ENCODE measurements around the gene NDUFS2. TPM values are rescaled to one million over a fixed set of nuclear protein-coding genes. Genes with fewer than 3 reads are reported as not detected.

Gene NDUFS2
- total and polyA plus RNA-seq, 9 of the 15 experiments (the other 6 are each of a cell fraction or from before 2014, with no cell fraction given): 70.0 to 176 (median 141) TPM

DNA sequence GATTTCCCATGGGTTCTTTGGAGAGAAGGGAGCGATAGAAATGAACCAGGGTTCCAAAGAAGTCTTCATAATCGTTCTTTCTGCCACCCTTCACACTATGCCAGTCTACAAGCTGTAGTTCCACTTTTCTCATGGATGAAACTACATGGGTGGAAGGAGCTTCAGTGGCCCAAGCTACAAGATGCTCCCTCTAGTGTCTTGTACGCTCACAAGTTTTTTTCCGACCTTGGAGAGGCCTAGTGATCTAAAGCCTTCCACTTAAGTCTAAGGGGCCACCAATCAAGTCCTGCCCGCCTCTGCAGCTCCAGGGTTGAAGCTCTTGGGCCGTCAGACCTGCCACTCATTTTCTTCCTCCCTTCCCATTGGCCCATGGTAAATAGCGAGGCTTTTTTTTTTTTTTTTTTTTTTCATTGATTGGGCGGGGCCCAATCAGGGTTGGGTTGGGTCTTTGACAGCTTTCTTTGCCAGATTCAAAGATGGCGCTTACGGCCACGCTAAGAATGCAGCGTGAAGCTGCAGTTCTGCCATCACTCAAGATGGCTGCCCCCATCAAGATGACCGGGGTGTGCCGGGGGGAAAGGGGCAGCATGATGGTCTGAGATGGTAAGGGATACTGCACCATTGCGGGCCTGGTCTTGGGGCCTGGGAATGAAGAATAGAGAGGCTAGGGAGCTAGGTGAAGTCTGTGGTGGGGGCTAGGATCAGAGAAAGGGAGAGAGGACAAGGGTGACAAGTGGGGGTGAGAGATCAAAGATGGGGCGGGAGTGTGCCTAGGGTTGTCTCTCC, 23.6 kb downstream of the NDUFS2 start, which contains the start of gene TOMM40L (continued):
- TF ChIP-seq SNRNP70 (optimal IDR thresholded peaks at IDR 0.05; ENCODE audit: low read depth, low read length) (no peak), FOSL1 (tag; conservative IDR thresholded peaks at IDR 0.05) (no peak), ZNF830 (CRISPR knock-in tag; IDR thresholded peaks at IDR 0.05) (no peak), KLF16 (IDR thresholded peaks at IDR 0.05) (0 out of 2 replicates have a peak, but pooled peaks have one; percentile 23), ZNF23 (CRISPR knock-in tag; IDR thresholded peaks at IDR 0.05) (no peak), HDAC2 (IDR thresholded peaks at IDR 0.05) (peak; percentile 65; the same call in 1 of the 2 replicates), RUNX1 (IDR thresholded peaks at IDR 0.05; ENCODE audit: low read depth) (no peak), STAT5A (IDR thresholded peaks at IDR 0.05; ENCODE audit: borderline replicate concordance, low read length) (no peak; the same call in 1 of the 2 replicates), HMGN3 (IDR thresholded peaks at IDR 0.05; ENCODE audit: borderline replicate concordance, extremely low read depth, insufficient read length, low read depth, low read length) (no peak), ZNF76 (CRISPR knock-in tag; IDR thresholded peaks at IDR 0.05; ENCODE audit: borderline replicate concordance) (no peak), ZNF133 (CRISPR knock-in tag; IDR thresholded peaks at IDR 0.05) (no peak), GTF2F1 (IDR thresholded peaks at IDR 0.05; ENCODE audit: low read depth, low read length) (no peak), HOXB6 (CRISPR knock-in tag; IDR thresholded peaks at IDR 0.05; ENCODE audit: borderline replicate concordance) (no peak), RFX5 (IDR thresholded peaks at IDR 0.05; ENCODE audit: low read depth, low read length) (no peak), ZNF140 (CRISPR knock-in tag; IDR thresholded peaks at IDR 0.05) (no peak), SAFB2 (IDR thresholded peaks at IDR 0.05; ENCODE audit: borderline replicate concordance, low read depth, low read length, severe bottlenecking) (no peak)
- TF ChIP-seq, protein P1, sequence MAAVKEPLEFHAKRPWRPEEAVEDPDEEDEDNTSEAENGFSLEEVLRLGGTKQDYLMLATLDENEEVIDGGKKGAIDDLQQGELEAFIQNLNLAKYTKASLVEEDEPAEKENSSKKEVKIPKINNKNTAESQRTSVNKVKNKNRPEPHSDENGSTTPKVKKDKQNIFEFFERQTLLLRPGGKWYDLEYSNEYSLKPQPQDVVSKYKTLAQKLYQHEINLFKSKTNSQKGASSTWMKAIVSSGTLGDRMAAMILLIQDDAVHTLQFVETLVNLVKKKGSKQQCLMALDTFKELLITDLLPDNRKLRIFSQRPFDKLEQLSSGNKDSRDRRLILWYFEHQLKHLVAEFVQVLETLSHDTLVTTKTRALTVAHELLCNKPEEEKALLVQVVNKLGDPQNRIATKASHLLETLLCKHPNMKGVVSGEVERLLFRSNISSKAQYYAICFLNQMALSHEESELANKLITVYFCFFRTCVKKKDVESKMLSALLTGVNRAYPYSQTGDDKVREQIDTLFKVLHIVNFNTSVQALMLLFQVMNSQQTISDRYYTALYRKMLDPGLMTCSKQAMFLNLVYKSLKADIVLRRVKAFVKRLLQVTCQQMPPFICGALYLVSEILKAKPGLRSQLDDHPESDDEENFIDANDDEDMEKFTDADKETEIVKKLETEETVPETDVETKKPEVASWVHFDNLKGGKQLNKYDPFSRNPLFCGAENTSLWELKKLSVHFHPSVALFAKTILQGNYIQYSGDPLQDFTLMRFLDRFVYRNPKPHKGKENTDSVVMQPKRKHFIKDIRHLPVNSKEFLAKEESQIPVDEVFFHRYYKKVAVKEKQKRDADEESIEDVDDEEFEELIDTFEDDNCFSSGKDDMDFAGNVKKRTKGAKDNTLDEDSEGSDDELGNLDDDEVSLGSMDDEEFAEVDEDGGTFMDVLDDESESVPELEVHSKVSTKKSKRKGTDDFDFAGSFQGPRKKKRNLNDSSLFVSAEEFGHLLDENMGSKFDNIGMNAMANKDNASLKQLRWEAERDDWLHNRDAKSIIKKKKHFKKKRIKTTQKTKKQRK (IDR thresholded peaks at IDR 0.05; ENCODE audit: borderline replicate concordance, low read depth, low read length): no peak; the same call in 1 of the 2 replicates
- TF ChIP-seq, protein P2, sequence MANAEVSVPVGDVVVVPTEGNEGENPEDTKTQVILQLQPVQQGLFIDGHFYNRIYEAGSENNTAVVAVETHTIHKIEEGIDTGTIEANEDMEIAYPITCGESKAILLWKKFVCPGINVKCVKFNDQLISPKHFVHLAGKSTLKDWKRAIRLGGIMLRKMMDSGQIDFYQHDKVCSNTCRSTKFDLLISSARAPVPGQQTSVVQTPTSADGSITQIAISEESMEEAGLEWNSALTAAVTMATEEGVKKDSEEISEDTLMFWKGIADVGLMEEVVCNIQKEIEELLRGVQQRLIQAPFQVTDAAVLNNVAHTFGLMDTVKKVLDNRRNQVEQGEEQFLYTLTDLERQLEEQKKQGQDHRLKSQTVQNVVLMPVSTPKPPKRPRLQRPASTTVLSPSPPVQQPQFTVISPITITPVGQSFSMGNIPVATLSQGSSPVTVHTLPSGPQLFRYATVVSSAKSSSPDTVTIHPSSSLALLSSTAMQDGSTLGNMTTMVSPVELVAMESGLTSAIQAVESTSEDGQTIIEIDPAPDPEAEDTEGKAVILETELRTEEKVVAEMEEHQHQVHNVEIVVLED (CRISPR knock-in tag; IDR thresholded peaks at IDR 0.05): no peak
- TF ChIP-seq, protein P3, sequence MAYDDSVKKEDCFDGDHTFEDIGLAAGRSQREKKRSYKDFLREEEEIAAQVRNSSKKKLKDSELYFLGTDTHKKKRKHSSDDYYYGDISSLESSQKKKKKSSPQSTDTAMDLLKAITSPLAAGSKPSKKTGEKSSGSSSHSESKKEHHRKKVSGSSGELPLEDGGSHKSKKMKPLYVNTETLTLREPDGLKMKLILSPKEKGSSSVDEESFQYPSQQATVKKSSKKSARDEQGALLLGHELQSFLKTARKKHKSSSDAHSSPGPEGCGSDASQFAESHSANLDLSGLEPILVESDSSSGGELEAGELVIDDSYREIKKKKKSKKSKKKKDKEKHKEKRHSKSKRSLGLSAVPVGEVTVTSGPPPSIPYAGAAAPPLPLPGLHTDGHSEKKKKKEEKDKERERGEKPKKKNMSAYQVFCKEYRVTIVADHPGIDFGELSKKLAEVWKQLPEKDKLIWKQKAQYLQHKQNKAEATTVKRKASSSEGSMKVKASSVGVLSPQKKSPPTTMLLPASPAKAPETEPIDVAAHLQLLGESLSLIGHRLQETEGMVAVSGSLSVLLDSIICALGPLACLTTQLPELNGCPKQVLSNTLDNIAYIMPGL (CRISPR knock-in tag; IDR thresholded peaks at IDR 0.05): no peak; the same call in 1 of the 2 replicates
- TF ChIP-seq, protein P4, sequence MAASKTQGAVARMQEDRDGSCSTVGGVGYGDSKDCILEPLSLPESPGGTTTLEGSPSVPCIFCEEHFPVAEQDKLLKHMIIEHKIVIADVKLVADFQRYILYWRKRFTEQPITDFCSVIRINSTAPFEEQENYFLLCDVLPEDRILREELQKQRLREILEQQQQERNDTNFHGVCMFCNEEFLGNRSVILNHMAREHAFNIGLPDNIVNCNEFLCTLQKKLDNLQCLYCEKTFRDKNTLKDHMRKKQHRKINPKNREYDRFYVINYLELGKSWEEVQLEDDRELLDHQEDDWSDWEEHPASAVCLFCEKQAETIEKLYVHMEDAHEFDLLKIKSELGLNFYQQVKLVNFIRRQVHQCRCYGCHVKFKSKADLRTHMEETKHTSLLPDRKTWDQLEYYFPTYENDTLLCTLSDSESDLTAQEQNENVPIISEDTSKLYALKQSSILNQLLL (CRISPR knock-in tag; IDR thresholded peaks at IDR 0.05; ENCODE audit: borderline replicate concordance): no peak
